ENCODE results near the gene SCD. TPM values are rescaled to one million over a fixed set of nuclear protein-coding genes. Genes with fewer than 3 reads are reported as not detected.

SCD gene
- total RNA-seq, 1 experiment from 2014 or later, result 652 TPM

GRCh38 chr10:100334762-100335161 lies 12.3 kb upstream of the SCD start:
- intact Hi-C loops (cut with micrococcal nuclease), result loop anchor here (5.0 kb wide), 2 partner anchors 32 to 487 kb away; no protein-coding TSS in a partner anchor
- POLR2A ChIA-PET, result no interaction called here
- H4K20me1 ChIP-seq (ENCODE audit: insufficient read depth), result no peaks in the 10 kb centered on the region
- H3K9me3 ChIP-seq (ENCODE audit: control insufficient read depth in 1 of 2, insufficient read depth in 1 of 2, low read depth in 1 of 2, low read length in 2 of 2), result no peaks in the 10 kb centered on the region
- no peak overlapping the region for H3K9ac ChIP-seq (ENCODE audit: low read length)
- DNase-seq (ENCODE audit: low read depth, low spot score) (no peak), ATAC-seq (no peak)
- no peaks in the 10 kb centered on the region for H3K79me2 ChIP-seq (ENCODE audit: insufficient read depth, low read length)
- no peaks in the 10 kb centered on the region for H3K9me2 ChIP-seq (ENCODE audit: insufficient read depth)
- BruUV-seq (replicated peaks), result no TSS peak
- no peaks in the 10 kb centered on the region for H3K4me1 ChIP-seq (ENCODE audit: control insufficient read depth in 1 of 2, insufficient read depth in 2 of 2, low read length in 2 of 2)
- no peak overlapping the region for H3K4me3 ChIP-seq (replicated peaks in 1 of 2; ENCODE audit: low read depth in 1 of 2, low read length in 2 of 2)
- H3K27me3 ChIP-seq (ENCODE audit: insufficient read depth, low read length), result peaks cover 24% of the 10 kb centered on the region; the same call in 1 of the 2 replicates
- CTCF ChIA-PET, result interaction anchor here (1.0 kb wide), 1 partner anchor 184 kb away, joined by 3 read pairs; no protein-coding TSS in a partner anchor
- no peaks in the 10 kb centered on the region for H3K36me3 ChIP-seq (ENCODE audit: control insufficient read depth in 1 of 2, insufficient read depth in 2 of 2, low read length in 2 of 2)
- RAD21 ChIA-PET (ENCODE audit: low non-redundant PET in 1 of 2, low total read pairs in 2 of 2, uncharacterized antibody in 2 of 2, unreplicated experiment in 2 of 2), result no interaction called here
- TF ChIP-seq, protein P1, sequence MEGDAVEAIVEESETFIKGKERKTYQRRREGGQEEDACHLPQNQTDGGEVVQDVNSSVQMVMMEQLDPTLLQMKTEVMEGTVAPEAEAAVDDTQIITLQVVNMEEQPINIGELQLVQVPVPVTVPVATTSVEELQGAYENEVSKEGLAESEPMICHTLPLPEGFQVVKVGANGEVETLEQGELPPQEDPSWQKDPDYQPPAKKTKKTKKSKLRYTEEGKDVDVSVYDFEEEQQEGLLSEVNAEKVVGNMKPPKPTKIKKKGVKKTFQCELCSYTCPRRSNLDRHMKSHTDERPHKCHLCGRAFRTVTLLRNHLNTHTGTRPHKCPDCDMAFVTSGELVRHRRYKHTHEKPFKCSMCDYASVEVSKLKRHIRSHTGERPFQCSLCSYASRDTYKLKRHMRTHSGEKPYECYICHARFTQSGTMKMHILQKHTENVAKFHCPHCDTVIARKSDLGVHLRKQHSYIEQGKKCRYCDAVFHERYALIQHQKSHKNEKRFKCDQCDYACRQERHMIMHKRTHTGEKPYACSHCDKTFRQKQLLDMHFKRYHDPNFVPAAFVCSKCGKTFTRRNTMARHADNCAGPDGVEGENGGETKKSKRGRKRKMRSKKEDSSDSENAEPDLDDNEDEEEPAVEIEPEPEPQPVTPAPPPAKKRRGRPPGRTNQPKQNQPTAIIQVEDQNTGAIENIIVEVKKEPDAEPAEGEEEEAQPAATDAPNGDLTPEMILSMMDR (IDR thresholded peaks at IDR 0.05 in 2 of 3, conservative IDR thresholded peaks at IDR 0.05 in 1 of 3; ENCODE audit: borderline replicate concordance in 1 of 3, insufficient read depth in 1 of 3, low read depth in 2 of 3, low read length in 2 of 3), result no peak
- TF ChIP-seq RAD21 (IDR thresholded peaks at IDR 0.05; ENCODE audit: low read depth) (no peak), ATF3 (IDR thresholded peaks at IDR 0.05) (no peak), POLR2AphosphoS5 (IDR thresholded peaks at IDR 0.05; ENCODE audit: low read depth, low read length) (no peak), TCF7L2 (IDR thresholded peaks at IDR 0.05; ENCODE audit: borderline replicate concordance, extremely low read depth, insufficient read depth, insufficient read length) (no peak)
- H3K27ac ChIP-seq (ENCODE audit: low read depth, low read length), result no peak overlapping the region
- no peak overlapping the region for H3K4me2 ChIP-seq (ENCODE audit: low read length)
- no peak overlapping the region for H2AFZ ChIP-seq (ENCODE audit: low read depth, low read length, poor library complexity, severe bottlenecking)
